ENCODE data around the gene EIF2AK3. TPM values are rescaled to one million over a fixed set of nuclear protein-coding genes. Genes with fewer than 3 reads are reported as not detected.
"Not testable (repeated sequence)": the region's sequence is repeated elsewhere in the genome, so short reads cannot be mapped to it uniquely, and the experiment has no call there.

EIF2AK3 gene
- total and polyA plus RNA-seq, 2 of the 8 experiments (the other 6 are each of a cell fraction or from before 2014, with no cell fraction given): 5.8 to 22.8 TPM

- H2BK12ac ChIP-seq (ENCODE audit: low read depth, low read length); H2BK5ac ChIP-seq (ENCODE audit: low read depth, low read length); H3K27me3 ChIP-seq (replicated peaks in 1 of 4; ENCODE audit: control insufficient read depth in 3 of 4, extremely low read depth in 1 of 4, insufficient read depth in 3 of 4, low read length in 3 of 4); H3K4me2 ChIP-seq (ENCODE audit: insufficient read depth in 1 of 2, low read depth in 2 of 2, low read length in 2 of 2); H4K20me1 ChIP-seq (replicated peaks in 1 of 2; ENCODE audit: control insufficient read depth in 1 of 2, insufficient read depth in 2 of 2, low read length in 2 of 2); H3K79me2 ChIP-seq (ENCODE audit: control insufficient read depth in 1 of 2, insufficient read depth in 2 of 2, low read length in 2 of 2); H2AFZ ChIP-seq (ENCODE audit: low read length); H3K9ac ChIP-seq (replicated peaks in 1 of 4; ENCODE audit: extremely low read depth in 1 of 4, low read depth in 3 of 4, low read length in 3 of 4); H2BK20ac ChIP-seq (ENCODE audit: low read length); H3K14ac ChIP-seq (ENCODE audit: insufficient read length); H3K4ac ChIP-seq (replicated peaks; ENCODE audit: insufficient read length, low read depth, low read length); FAIRE-seq; H2BK15ac ChIP-seq (ENCODE audit: low read length); H3K9me3 ChIP-seq (ENCODE audit: insufficient read depth in 2 of 2, low read depth in 1 of 2, low read length in 1 of 2); POLR2A ChIA-PET (ENCODE audit: partially characterized antibody); DNase-seq (ENCODE audit: low read depth in 1 of 2, low spot score in 2 of 2); H4K8ac ChIP-seq (ENCODE audit: extremely low read depth, insufficient read depth, low read length); H3K36me3 ChIP-seq (ENCODE audit: control insufficient read depth in 2 of 4, insufficient read depth in 4 of 4, low read length in 3 of 4); H4K5ac ChIP-seq (ENCODE audit: insufficient read length, low read depth, low read length); H2AK5ac ChIP-seq (ENCODE audit: low read depth, low read length); H4K91ac ChIP-seq (replicated peaks; ENCODE audit: insufficient read length, low read length); H3K23ac ChIP-seq (ENCODE audit: insufficient read length); H3K4me1 ChIP-seq (replicated peaks in 1 of 4; ENCODE audit: control insufficient read depth in 3 of 4, insufficient read depth in 4 of 4, low read length in 3 of 4); H3K18ac ChIP-seq (ENCODE audit: extremely low read depth, low read length); H2BK120ac ChIP-seq (replicated peaks; ENCODE audit: low read depth, low read length); H3K79me1 ChIP-seq (ENCODE audit: low read depth, low read length); H3K27ac ChIP-seq (ENCODE audit: low read depth, low read length); H3K4me3 ChIP-seq (ENCODE audit: extremely low read depth in 1 of 4, insufficient read depth in 2 of 4, low read depth in 3 of 4, low read length in 4 of 4); H3K56ac ChIP-seq (replicated peaks; ENCODE audit: insufficient read length, low read depth, low read length); H3K23me2 ChIP-seq (ENCODE audit: low read depth, low read length): not testable (repeated sequence)
- CTCF ChIA-PET (ENCODE audit: partially characterized antibody): interaction anchor here (5.3 kb wide), 1 partner anchor 25 kb away, joined by 35 read pairs; no protein-coding TSS in a partner anchor
- WGBS, 2 experiments (ENCODE audit: extremely low coverage in 1 of 2, insufficient coverage in 1 of 2, insufficient read length in 1 of 2, insufficient replicate concordance in 2 of 2, low coverage in 1 of 2, low lambda C conversion rate in 2 of 2, missing lambda C conversion rate in 1 of 2): 81% methylated on average over 2 of the region's 2 CpGs; no CpG with 5 or more reads in 1 of the 2 experiments
Measured at GRCh38 chr2:88645291-88645882, 18.1 kb upstream of the EIF2AK3 start.

Measured in H1 (cell line).